ENCODE measurements around the gene TOR1AIP1.
"Not testable (repeated sequence)": the region's sequence is repeated elsewhere in the genome, so short reads cannot be mapped to it uniquely, and the experiment has no call there.

- not testable (repeated sequence) for TF ChIP-seq CTCF (IDR thresholded peaks at IDR 0.05 in 8 of 11, conservative IDR thresholded peaks at IDR 0.05 in 3 of 11); POLR2A (IDR thresholded peaks at IDR 0.05); POLR2AphosphoS5 (IDR thresholded peaks at IDR 0.05)
Observed at GRCh38 chr1:179836686-179837445, 45.2 kb upstream of the TOR1AIP1 start.
